GM23338 (cell line): ENCODE results near the gene PIAS1. TPM values are rescaled to one million over a fixed set of nuclear protein-coding genes. Genes with fewer than 3 reads are reported as not detected.
"Not testable (repeated sequence)": the region's sequence is repeated elsewhere in the genome, so short reads cannot be mapped to it uniquely, and the experiment has no call there.

Experiments used
- ATAC-seq: fragments of 200-7000 bp; cut with Tn5 transposase; 3 replicates; pipeline ENCODE4 v1.9.1; 2020
- DNase-seq: peaks from one replicate; pipeline ENCODE4 v3.0.0-alpha.2; 2015; ENCODE audit warnings: low spot score
- H2AFZ ChIP-seq: fragments of 200-600 bp; sonication (generic); 2 replicates; pipeline ENCODE4 v1.8.0; 2016; ENCODE audit warnings: antibody characterized with exemption, mild to moderate bottlenecking, moderate library complexity
- H3F3A ChIP-seq: fragments of 200-600 bp; sonication (generic); replicated peaks from 2 replicates; pipeline ENCODE4 v1.8.0; 2017; ENCODE audit warnings: antibody characterized with exemption, mixed run types, low read depth
- H3K27ac ChIP-seq: fragments of 200-600 bp; sonication (generic); 2 replicates; pipeline ENCODE4 v1.6.1; 2016; ENCODE audit warnings: low read depth
- H3K27me3 ChIP-seq: fragments of 200-600 bp; sonication (generic); 2 replicates; pipeline ENCODE4 v1.8.0; 2016; ENCODE audit warnings: mild to moderate bottlenecking, mixed run types, moderate library complexity; ENCODE audit not compliant: insufficient read depth
- H3K36me3 ChIP-seq: fragments of 200-600 bp; sonication (generic); 2 replicates; pipeline ENCODE4 v1.8.0; 2016; ENCODE audit warnings: mild to moderate bottlenecking; ENCODE audit not compliant: insufficient read depth
- H3K4me1 ChIP-seq: fragments of 200-600 bp; sonication (generic); 2 replicates; pipeline ENCODE4 v1.8.0; 2016; ENCODE audit warnings: mild to moderate bottlenecking, moderate library complexity; ENCODE audit not compliant: insufficient read depth
- H3K4me2 ChIP-seq: fragments of 200-600 bp; sonication (generic); 2 replicates; pipeline ENCODE4 v1.7.1; 2017; ENCODE audit warnings: mixed run types
- H3K4me3 ChIP-seq: fragments of 200-600 bp; sonication (generic); 2 replicates; pipeline ENCODE4 v1.6.1; 2016; ENCODE audit warnings: mixed run types
- H3K79me2 ChIP-seq: fragments of 200-600 bp; sonication (generic); replicated peaks from 2 replicates; pipeline ENCODE4 v1.8.0; 2017; ENCODE audit warnings: mild to moderate bottlenecking; ENCODE audit not compliant: insufficient read depth
- H3K9me2 ChIP-seq: fragments of 200-600 bp; sonication (generic); 2 replicates; pipeline ENCODE4 v1.8.0; 2017; ENCODE audit not compliant: insufficient read depth
- H4K20me1 ChIP-seq: fragments of 200-600 bp; sonication (generic); replicated peaks from 2 replicates; pipeline ENCODE4 v1.8.0; 2017; ENCODE audit warnings: mild to moderate bottlenecking; ENCODE audit not compliant: insufficient read depth
- H3K27ac Mint-ChIP-seq: 2 replicates; pipeline ENCODE4 v1.8.0; 2020; ENCODE audit warnings: inconsistent platforms, mild to moderate bottlenecking, moderate library complexity, mixed read lengths
- H3K27me3 Mint-ChIP-seq: 3 replicates; pipeline ENCODE4 v1.8.0; 2022; ENCODE audit warnings: low read depth, mild to moderate bottlenecking, moderate library complexity, mixed read lengths, inconsistent platforms; ENCODE audit not compliant: insufficient read depth, poor library complexity
- H3K36me3 Mint-ChIP-seq: 3 replicates; pipeline ENCODE4 v1.8.0; 2021; ENCODE audit warnings: low read depth, mild to moderate bottlenecking, inconsistent platforms, moderate library complexity, mixed read lengths
- H3K4me1 Mint-ChIP-seq: 3 replicates; pipeline ENCODE4 v1.8.0; 2020; ENCODE audit warnings: mild to moderate bottlenecking, inconsistent platforms, mixed read lengths
- H3K4me3 Mint-ChIP-seq: 3 replicates; pipeline ENCODE4 v1.8.0; 2021; ENCODE audit warnings: moderate library complexity, mild to moderate bottlenecking, inconsistent platforms, mixed read lengths
- H3K9me3 Mint-ChIP-seq: 3 replicates; pipeline ENCODE4 v1.8.0; 2020; ENCODE audit warnings: moderate library complexity, mild to moderate bottlenecking, inconsistent platforms, mixed read lengths
- ETS1 ChIP-seq: IDR thresholded peaks from 2 replicates; pipeline ENCODE4 v1.6.1; 2016; ENCODE audit warnings: antibody characterized with exemption
- EZH2 ChIP-seq: fragments of 200-600 bp; sonication (generic); IDR thresholded peaks from one replicate; pipeline ENCODE4 v1.8.0; 2017; ENCODE audit warnings: antibody characterized with exemption, mild to moderate bottlenecking, low read depth; ENCODE audit not compliant: unreplicated experiment
- EZH2phosphoT487 ChIP-seq: fragments of 200-600 bp; sonication (generic); IDR thresholded peaks from one replicate; pipeline ENCODE4 v1.8.1; 2018; ENCODE audit warnings: antibody characterized with exemption; ENCODE audit not compliant: unreplicated experiment
- JUNB ChIP-seq: IDR thresholded peaks from one replicate; pipeline ENCODE4 v1.6.1; 2016; ENCODE audit warnings: antibody characterized with exemption; ENCODE audit not compliant: unreplicated experiment
- POLR2AphosphoS5 ChIP-seq: IDR thresholded peaks from 2 replicates; pipeline ENCODE4 v1.6.1; 2016; ENCODE audit warnings: antibody characterized with exemption, low read depth
- polyA plus RNA-seq: library from polyadenylated mRNA; unstranded; fragments of >200 nt; fragmentation: Nextera tagmentation; extraction: Ambion mirVana; gene quantifications from 2 replicates; pipeline ENCODE4 v1.2.1, GENCODE V29; 2016
- total RNA-seq: library from RNA; depleted of rRNA; stranded (reverse); fragments of >200 nt; shearing (Covaris generic); gene quantifications from 2 replicates; pipeline ENCODE4 v1.2.3, GENCODE V29; 2014
- TF ChIP-seq, protein P1 (sequence below): IDR thresholded peaks from one replicate; pipeline ENCODE4 v1.6.1; 2018; ENCODE audit warnings: antibody characterized with exemption; ENCODE audit not compliant: unreplicated experiment

Gene PIAS1
- total and polyA plus RNA-seq, 2 experiments from 2014 or later: 30.7 to 32.1 TPM

DNA sequence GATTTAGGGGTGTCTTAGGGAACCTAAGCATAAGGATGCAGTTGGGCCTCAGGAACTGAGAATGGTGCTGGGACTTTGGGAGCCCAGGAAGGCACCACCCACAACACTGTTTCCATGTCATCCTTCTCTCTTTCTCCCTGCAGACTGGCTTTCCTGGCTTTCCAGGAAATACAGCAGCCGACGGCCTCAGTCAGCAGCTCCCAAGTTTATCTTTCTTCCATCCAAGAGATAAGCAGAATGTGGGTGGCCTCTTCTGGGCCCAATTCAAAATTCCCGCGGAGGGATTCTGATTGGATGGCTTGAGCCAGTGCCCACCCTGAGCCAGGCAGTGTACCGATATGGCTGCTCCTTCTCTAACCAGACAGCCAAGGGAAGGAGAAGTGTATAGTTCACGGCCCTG is 179.9 kb downstream of the PIAS1 start:
- Histone ChIP-seq H3K4me1 (no peaks in the 10 kb centered on the region), H3K9me2 (no peaks in the 10 kb centered on the region), H4K20me1 (no peaks in the 10 kb centered on the region), H3K27me3 (no peaks in the 10 kb centered on the region), H3K4me3 (no peak overlapping the region), H3K27ac (no peak overlapping the region), H3K79me2 (no peaks in the 10 kb centered on the region), H3F3A (peaks cover 4% of the 10 kb centered on the region; the same call in 1 of the 2 replicates), H3K4me2 (no peak overlapping the region), H3K36me3 (no peaks in the 10 kb centered on the region), H2AFZ (peak overlapping the region; percentile 72; the same call in 1 of the 2 replicates)
- DNase-seq (no peak), ATAC-seq (no peak)
- no peak for TF ChIP-seq POLR2AphosphoS5
- TF ChIP-seq EZH2phosphoT487: no peak
- TF ChIP-seq, protein P1, sequence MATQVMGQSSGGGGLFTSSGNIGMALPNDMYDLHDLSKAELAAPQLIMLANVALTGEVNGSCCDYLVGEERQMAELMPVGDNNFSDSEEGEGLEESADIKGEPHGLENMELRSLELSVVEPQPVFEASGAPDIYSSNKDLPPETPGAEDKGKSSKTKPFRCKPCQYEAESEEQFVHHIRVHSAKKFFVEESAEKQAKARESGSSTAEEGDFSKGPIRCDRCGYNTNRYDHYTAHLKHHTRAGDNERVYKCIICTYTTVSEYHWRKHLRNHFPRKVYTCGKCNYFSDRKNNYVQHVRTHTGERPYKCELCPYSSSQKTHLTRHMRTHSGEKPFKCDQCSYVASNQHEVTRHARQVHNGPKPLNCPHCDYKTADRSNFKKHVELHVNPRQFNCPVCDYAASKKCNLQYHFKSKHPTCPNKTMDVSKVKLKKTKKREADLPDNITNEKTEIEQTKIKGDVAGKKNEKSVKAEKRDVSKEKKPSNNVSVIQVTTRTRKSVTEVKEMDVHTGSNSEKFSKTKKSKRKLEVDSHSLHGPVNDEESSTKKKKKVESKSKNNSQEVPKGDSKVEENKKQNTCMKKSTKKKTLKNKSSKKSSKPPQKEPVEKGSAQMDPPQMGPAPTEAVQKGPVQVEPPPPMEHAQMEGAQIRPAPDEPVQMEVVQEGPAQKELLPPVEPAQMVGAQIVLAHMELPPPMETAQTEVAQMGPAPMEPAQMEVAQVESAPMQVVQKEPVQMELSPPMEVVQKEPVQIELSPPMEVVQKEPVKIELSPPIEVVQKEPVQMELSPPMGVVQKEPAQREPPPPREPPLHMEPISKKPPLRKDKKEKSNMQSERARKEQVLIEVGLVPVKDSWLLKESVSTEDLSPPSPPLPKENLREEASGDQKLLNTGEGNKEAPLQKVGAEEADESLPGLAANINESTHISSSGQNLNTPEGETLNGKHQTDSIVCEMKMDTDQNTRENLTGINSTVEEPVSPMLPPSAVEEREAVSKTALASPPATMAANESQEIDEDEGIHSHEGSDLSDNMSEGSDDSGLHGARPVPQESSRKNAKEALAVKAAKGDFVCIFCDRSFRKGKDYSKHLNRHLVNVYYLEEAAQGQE: no peak
- TF ChIP-seq ETS1: no peak
- TF ChIP-seq EZH2: no peak
- Mint-ChIP-seq H3K27me3 (peaks cover 15% of the 10 kb centered on the region), H3K36me3 (no peaks in the 10 kb centered on the region), H3K4me1 (peaks cover 19% of the 10 kb centered on the region), H3K9me3 (no peaks in the 10 kb centered on the region; the same call in 2 of the 3 replicates), H3K4me3 (no peak overlapping the region), H3K27ac (no peak overlapping the region)

DNA sequence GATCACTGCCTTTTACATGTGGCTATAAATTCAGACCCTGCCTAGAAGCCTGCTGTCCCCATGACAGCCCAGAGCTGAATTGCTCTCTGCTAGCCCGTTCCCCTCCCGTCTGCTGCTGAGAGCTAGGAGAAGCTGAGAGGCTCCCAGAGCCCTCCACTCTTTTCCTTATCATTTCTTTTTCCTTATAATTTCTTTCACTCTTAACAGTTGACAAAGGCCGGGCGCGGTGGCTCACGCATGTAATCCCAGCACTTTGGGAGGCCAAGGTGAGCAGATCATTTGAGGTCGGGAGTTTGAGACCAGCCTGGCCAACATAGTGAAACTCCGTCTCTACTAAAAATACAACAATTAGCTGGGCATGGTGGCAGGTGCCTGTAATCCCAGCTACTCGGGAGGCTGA is 180.4 kb downstream of the PIAS1 start:
- Mint-ChIP-seq H3K27me3 (peaks cover 15% of the 10 kb centered on the region), H3K4me1 (peaks cover 19% of the 10 kb centered on the region)
- H3K27ac ChIP-seq, H3K36me3 Mint-ChIP-seq, H4K20me1 ChIP-seq, H3K9me2 ChIP-seq, DNase-seq, H3K36me3 ChIP-seq, H3K4me1 ChIP-seq, H3K4me2 ChIP-seq, H3K27ac Mint-ChIP-seq, ATAC-seq, H3K4me3 Mint-ChIP-seq, H3K27me3 ChIP-seq, H3K9me3 Mint-ChIP-seq, H3F3A ChIP-seq, H3K4me3 ChIP-seq, H3K79me2 ChIP-seq: not testable (repeated sequence)
- peak overlapping the region; percentile 72; the same call in 1 of the 2 replicates for H2AFZ ChIP-seq

GRCh38 chr15:68235022-68235421 is 180.9 kb downstream of the PIAS1 start:
- peaks cover 12% of the 10 kb centered on the region for H3K27me3 Mint-ChIP-seq
- H3K4me3 Mint-ChIP-seq: no peak overlapping the region
- no peak overlapping the region for H3K4me3 ChIP-seq
- H4K20me1 ChIP-seq: no peaks in the 10 kb centered on the region
- H3K27ac Mint-ChIP-seq: no peak overlapping the region
- peaks cover 4% of the 10 kb centered on the region; the same call in 1 of the 2 replicates for H3F3A ChIP-seq
- H3K9me2 ChIP-seq: no peaks in the 10 kb centered on the region
- no peaks in the 10 kb centered on the region for H3K9me3 Mint-ChIP-seq
- DNase-seq: no peak
- peaks cover 17% of the 10 kb centered on the region for H3K4me1 Mint-ChIP-seq
- no peak overlapping the region for H3K27ac ChIP-seq
- no peak overlapping the region for H3K4me2 ChIP-seq
- H3K36me3 ChIP-seq: no peaks in the 10 kb centered on the region
- H2AFZ ChIP-seq: no peak overlapping the region
- H3K27me3 ChIP-seq: no peaks in the 10 kb centered on the region
- no peak for ATAC-seq
- TF ChIP-seq JUNB: no peak
- no peaks in the 10 kb centered on the region for H3K79me2 ChIP-seq
- no peaks in the 10 kb centered on the region for H3K36me3 Mint-ChIP-seq
- H3K4me1 ChIP-seq: no peaks in the 10 kb centered on the region
